H9 (cell line): Measurements from ENCODE around the gene NPIPB6. TPM values are rescaled to one million over a fixed set of nuclear protein-coding genes. Genes with fewer than 3 reads are reported as not detected.

ENCODE experiments used
- DNase-seq: peaks from one replicate; pipeline ENCODE4 v3.0.0-alpha.2; 2017
- H2AFZ ChIP-seq: one replicate; pipeline ENCODE4 v1.6.1; 2013; ENCODE audit warnings: mild to moderate bottlenecking, low read length, control low read depth, moderate library complexity
- H2AK5ac ChIP-seq: 2 replicates; pipeline ENCODE4 v1.6.1; 2013; ENCODE audit warnings: low read length, control low read depth, mixed read lengths; ENCODE audit not compliant: insufficient read length
- H2BK120ac ChIP-seq: one replicate; pipeline ENCODE4 v1.6.1; 2013; ENCODE audit warnings: low read depth, mild to moderate bottlenecking, low read length, control low read depth, inconsistent platforms; ENCODE audit not compliant: poor library complexity, severe bottlenecking
- H2BK12ac ChIP-seq: 2 replicates; pipeline ENCODE4 v1.6.1; 2013; ENCODE audit warnings: low read length, control low read depth, mixed read lengths, low read depth; ENCODE audit not compliant: insufficient read length
- H2BK15ac ChIP-seq: 2 replicates; pipeline ENCODE4 v1.6.1; 2013; ENCODE audit warnings: low read depth, low read length, control low read depth
- H2BK20ac ChIP-seq: one replicate; pipeline ENCODE4 v1.6.1; 2013; ENCODE audit warnings: low read depth, mild to moderate bottlenecking, low read length, control low read depth, inconsistent platforms; ENCODE audit not compliant: poor library complexity, severe bottlenecking
- H2BK5ac ChIP-seq: 2 replicates; pipeline ENCODE4 v1.6.1; 2013; ENCODE audit warnings: low read length, control low read depth, mixed read lengths; ENCODE audit not compliant: insufficient read length
- H3K14ac ChIP-seq: 2 replicates; pipeline ENCODE4 v1.6.1; 2013; ENCODE audit warnings: low read length, control low read depth; ENCODE audit not compliant: insufficient read depth
- H3K18ac ChIP-seq: 2 replicates; pipeline ENCODE4 v1.6.1; 2013; ENCODE audit warnings: low read depth, mild to moderate bottlenecking, mixed read lengths, low read length, control low read depth; ENCODE audit not compliant: insufficient read length
- H3K23ac ChIP-seq: 2 replicates; pipeline ENCODE4 v1.6.1; 2013; ENCODE audit warnings: low read length, control low read depth, mixed read lengths, low read depth; ENCODE audit not compliant: insufficient read length
- H3K23me2 ChIP-seq: 2 replicates; pipeline ENCODE4 v1.6.1; 2013; ENCODE audit warnings: low read depth, mild to moderate bottlenecking, mixed read lengths, low read length, control low read depth; ENCODE audit not compliant: insufficient read length, poor library complexity, severe bottlenecking
- H3K27ac ChIP-seq: 2 replicates; pipeline ENCODE4 v1.5.1; 2013; ENCODE audit warnings: low read length, control low read depth, mixed read lengths, low read depth; ENCODE audit not compliant: insufficient read length
- H3K27me3 ChIP-seq: 2 replicates; pipeline ENCODE4 v1.6.1; 2013; ENCODE audit warnings: low read length, control low read depth, inconsistent platforms; ENCODE audit not compliant: insufficient read depth
- H3K4ac ChIP-seq: 2 replicates; pipeline ENCODE4 v1.6.1; 2013; ENCODE audit warnings: low read depth, mild to moderate bottlenecking, control low read depth, inconsistent platforms, low read length, moderate library complexity
- H3K4me1 ChIP-seq: 2 replicates; pipeline ENCODE4 v1.6.1; 2013; ENCODE audit warnings: low read length, control low read depth, inconsistent platforms; ENCODE audit not compliant: insufficient read depth
- H3K4me2 ChIP-seq: 2 replicates; pipeline ENCODE4 v1.6.1; 2013; ENCODE audit warnings: low read length, control low read depth, mixed read lengths; ENCODE audit not compliant: insufficient read length, insufficient read depth
- H3K56ac ChIP-seq: 2 replicates; pipeline ENCODE4 v1.6.1; 2013; ENCODE audit warnings: low read depth, mild to moderate bottlenecking, mixed read lengths, low read length, control low read depth; ENCODE audit not compliant: insufficient read length
- H3K79me1 ChIP-seq: 2 replicates; pipeline ENCODE4 v1.6.1; 2013; ENCODE audit warnings: low read depth, mild to moderate bottlenecking, moderate library complexity, low read length, control low read depth, inconsistent platforms; ENCODE audit not compliant: insufficient read depth, poor library complexity, severe bottlenecking
- H3K79me2 ChIP-seq: 2 replicates; pipeline ENCODE4 v1.6.1; 2013; ENCODE audit warnings: low read length, control low read depth, inconsistent platforms; ENCODE audit not compliant: insufficient read depth
- H3K9ac ChIP-seq: 2 replicates; pipeline ENCODE4 v1.6.1; 2013; ENCODE audit warnings: low read length, control low read depth, mixed read lengths; ENCODE audit not compliant: insufficient read length; ENCODE audit errors: extremely low read depth
- H3K9me3 ChIP-seq: one replicate; pipeline ENCODE4 v1.6.1; 2013; ENCODE audit warnings: low read depth, low read length, inconsistent platforms; ENCODE audit not compliant: control insufficient read depth
- H3T11ph ChIP-seq: one replicate; pipeline ENCODE4 v1.6.1; 2013; ENCODE audit warnings: mild to moderate bottlenecking, low read length, control low read depth, inconsistent platforms
- H4K20me1 ChIP-seq: one replicate; pipeline ENCODE4 v1.6.1; 2013; ENCODE audit not compliant: control insufficient read depth, insufficient read length, insufficient read depth
- H4K5ac ChIP-seq: 2 replicates; pipeline ENCODE4 v1.6.1; 2013; ENCODE audit warnings: low read depth, mild to moderate bottlenecking, mixed read lengths, low read length, control low read depth; ENCODE audit not compliant: insufficient read length
- H4K8ac ChIP-seq: replicated peaks from 2 replicates; pipeline ENCODE4 v1.6.1; 2013; ENCODE audit warnings: low read length, control low read depth, mixed read lengths, low read depth; ENCODE audit not compliant: insufficient read length
- H4K91ac ChIP-seq: 2 replicates; pipeline ENCODE4 v1.6.1; 2013; ENCODE audit warnings: low read depth, mild to moderate bottlenecking, moderate library complexity, mixed read lengths, low read length, control low read depth; ENCODE audit not compliant: insufficient read length
- H3K27ac Mint-ChIP-seq, 3 experiments: 2 replicates in 2 of 3; 3 replicates in 1 of 3; pipeline ENCODE4 v1.8.0; 2020 to 2021; ENCODE audit warnings: mixed read lengths in 3 of 3, mild to moderate bottlenecking in 1 of 3, moderate library complexity in 1 of 3
- H3K27me3 Mint-ChIP-seq: 2 replicates; pipeline ENCODE4 v1.8.0; 2021; ENCODE audit warnings: low read depth, mild to moderate bottlenecking, moderate library complexity, mixed read lengths
- H3K36me3 Mint-ChIP-seq, 3 experiments: 2 replicates in 2 of 3; 3 replicates in 1 of 3; pipeline ENCODE4 v1.8.0; 2020 to 2021; ENCODE audit warnings: low read depth in 3 of 3, mixed read lengths in 3 of 3; ENCODE audit not compliant: insufficient read depth in 1 of 3
- H3K4me1 Mint-ChIP-seq, 2 experiments: 2 replicates each; pipeline ENCODE4 v1.8.0; 2020; ENCODE audit warnings: mixed read lengths in 2 of 2
- H3K4me3 Mint-ChIP-seq, 2 experiments: 2 replicates in 1 of 2; 3 replicates in 1 of 2; pipeline ENCODE4 v1.8.0; 2020 to 2021; ENCODE audit warnings: mild to moderate bottlenecking in 2 of 2, mixed read lengths in 2 of 2, moderate library complexity in 1 of 2
- H3K9me3 Mint-ChIP-seq, 2 experiments: 2 replicates in 1 of 2; 3 replicates in 1 of 2; pipeline ENCODE4 v1.8.0; 2020; ENCODE audit warnings: mild to moderate bottlenecking in 2 of 2, mixed read lengths in 2 of 2, moderate library complexity in 1 of 2
- WGBS: extraction: QIAGEN DNeasy Blood & Tissue Kit; methylation state at CpG from one replicate; pipeline ENCODE4 v1.1.7; 2013; ENCODE audit warnings: missing lambda C conversion rate, low lambda C conversion rate, mixed read lengths; ENCODE audit not compliant: insufficient read length; ENCODE audit errors: extremely low coverage; 5-methylcytosine and 5-hydroxymethylcytosine counted together
- total RNA-seq: library from RNA; stranded (reverse); gene quantifications from 2 replicates; pipeline ENCODE4 v1.2.1, GENCODE V29; 2021
- TF ChIP-seq, protein P1 (sequence below): fragments of 200-600 bp; sonication (generic); conservative IDR thresholded peaks from 3 replicates; pipeline ENCODE4 v1.8.0; 2021; ENCODE audit warnings: antibody characterized with exemption, mild to moderate bottlenecking

NPIPB6 gene
- total RNA-seq, 1 experiment from 2014 or later, result 5.2 TPM

DNA sequence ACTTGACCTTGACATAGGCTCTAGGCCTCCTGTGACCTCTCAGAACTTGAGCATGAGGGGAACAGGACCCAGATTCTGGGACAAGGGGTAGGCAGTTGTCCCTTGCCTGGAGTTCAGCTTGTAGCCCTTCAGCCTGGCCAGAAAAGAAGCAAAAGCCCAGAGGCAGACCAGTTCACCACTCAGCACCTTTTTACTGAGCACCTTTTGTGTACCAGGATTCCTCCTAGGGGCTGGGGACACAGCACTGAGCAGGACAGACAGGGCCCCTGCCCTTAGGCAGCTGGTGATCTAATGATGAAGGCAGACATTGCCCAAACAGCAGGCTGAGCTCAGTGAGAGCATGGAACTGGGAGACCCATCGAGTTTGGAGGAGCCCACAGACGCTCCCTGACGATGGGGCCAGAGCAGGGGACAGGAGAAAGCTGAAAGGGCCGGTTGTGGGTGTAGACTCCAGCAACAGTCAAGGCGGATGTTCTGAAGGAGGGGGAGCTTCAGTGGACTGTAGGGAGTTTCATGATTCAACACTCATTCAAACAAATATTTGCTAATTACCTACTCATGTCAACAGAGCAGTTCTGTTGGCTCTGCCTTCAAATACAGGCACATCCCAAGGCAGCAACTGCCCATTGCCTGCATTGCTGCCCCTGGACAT lies 38.9 kb downstream of the NPIPB6 start:
- no peak overlapping the region for H4K8ac ChIP-seq
- Mint-ChIP-seq H3K36me3 (peaks cover 3 to 11% (median 9%) of the 10 kb centered on the region in 3 experiments; a peak in 6 of 7 replicates), H3K27ac (0 out of 7 replicates have a peak overlapping the region, but pooled peaks of 1 of the 3 experiments have one; percentile 49), H3K27me3 (no peaks in the 10 kb centered on the region; the same call in 1 of the 2 replicates), H3K4me1 (peaks cover 3 to 10% of the 10 kb centered on the region in 2 experiments; a peak in 2 of 4 replicates), H3K9me3 (no peaks in the 10 kb centered on the region), H3K4me3 (no peak overlapping the region)
- H3K27ac ChIP-seq, result no peak overlapping the region
- H3K4ac ChIP-seq, result no peak overlapping the region
- H3K14ac ChIP-seq, result no peak overlapping the region; the same call in 1 of the 2 replicates
- H3K23ac ChIP-seq, result no peak overlapping the region
- H3K79me1 ChIP-seq, result no peaks in the 10 kb centered on the region
- H2BK120ac ChIP-seq, result no peak overlapping the region
- H3K23me2 ChIP-seq, result no peaks in the 10 kb centered on the region
- no CpG with 5 or more reads among the region's 5 CpGs for WGBS
- TF ChIP-seq, protein P1, sequence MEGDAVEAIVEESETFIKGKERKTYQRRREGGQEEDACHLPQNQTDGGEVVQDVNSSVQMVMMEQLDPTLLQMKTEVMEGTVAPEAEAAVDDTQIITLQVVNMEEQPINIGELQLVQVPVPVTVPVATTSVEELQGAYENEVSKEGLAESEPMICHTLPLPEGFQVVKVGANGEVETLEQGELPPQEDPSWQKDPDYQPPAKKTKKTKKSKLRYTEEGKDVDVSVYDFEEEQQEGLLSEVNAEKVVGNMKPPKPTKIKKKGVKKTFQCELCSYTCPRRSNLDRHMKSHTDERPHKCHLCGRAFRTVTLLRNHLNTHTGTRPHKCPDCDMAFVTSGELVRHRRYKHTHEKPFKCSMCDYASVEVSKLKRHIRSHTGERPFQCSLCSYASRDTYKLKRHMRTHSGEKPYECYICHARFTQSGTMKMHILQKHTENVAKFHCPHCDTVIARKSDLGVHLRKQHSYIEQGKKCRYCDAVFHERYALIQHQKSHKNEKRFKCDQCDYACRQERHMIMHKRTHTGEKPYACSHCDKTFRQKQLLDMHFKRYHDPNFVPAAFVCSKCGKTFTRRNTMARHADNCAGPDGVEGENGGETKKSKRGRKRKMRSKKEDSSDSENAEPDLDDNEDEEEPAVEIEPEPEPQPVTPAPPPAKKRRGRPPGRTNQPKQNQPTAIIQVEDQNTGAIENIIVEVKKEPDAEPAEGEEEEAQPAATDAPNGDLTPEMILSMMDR, result no peak
- no peak overlapping the region for H3K9ac ChIP-seq
- no peaks in the 10 kb centered on the region for H3K4me1 ChIP-seq
- H2BK12ac ChIP-seq, result no peak overlapping the region
- H3K27me3 ChIP-seq, result no peaks in the 10 kb centered on the region
- no peak overlapping the region for H3K4me2 ChIP-seq
- no peaks in the 10 kb centered on the region for H4K20me1 ChIP-seq
- no peak overlapping the region for H2AFZ ChIP-seq
- no peak overlapping the region for H3T11ph ChIP-seq
- H3K79me2 ChIP-seq, result no peaks in the 10 kb centered on the region
- H2AK5ac ChIP-seq, result no peak overlapping the region
- H4K5ac ChIP-seq, result no peak overlapping the region
- no peak overlapping the region for H2BK15ac ChIP-seq
- no peak overlapping the region for H2BK20ac ChIP-seq
- no peaks in the 10 kb centered on the region for H3K9me3 ChIP-seq
- no peak overlapping the region for H3K56ac ChIP-seq
- H4K91ac ChIP-seq, result no peak overlapping the region
- no peak overlapping the region for H2BK5ac ChIP-seq
- no peak for DNase-seq
- no peak overlapping the region for H3K18ac ChIP-seq
